OCI-LY7 (cell line): ENCODE results near the gene FBXO2. TPM values are rescaled to one million over a fixed set of nuclear protein-coding genes. Genes with fewer than 3 reads are reported as not detected.

Experiments used
- BruUV-seq: library from RNA; stranded (reverse); fragments of 400-500 nt; replicated peaks from 2 replicates; lab custom pipeline; 2021; lab: Mats Ljungman, UMichigan
- CTCF ChIA-PET: fragments of 300-600 bp; sonication (Branson Sonifier 250); formaldehyde crosslinking; loops from one replicate; lab custom pipeline; 2022; ENCODE audit warnings: antibody characterized with exemption; ENCODE audit not compliant: unreplicated experiment; lab: Charles Lee
- POLR2A ChIA-PET: fragments of 300-600 bp; sonication (Branson Sonifier 250); formaldehyde crosslinking; loops from one replicate; lab custom pipeline; 2022; ENCODE audit warnings: antibody characterized with exemption; lab: Charles Lee
- DNase-seq: peaks from one replicate; pipeline ENCODE4 v3.0.0-alpha.2; 2015; ENCODE audit warnings: low spot score
- H2AFZ ChIP-seq: fragments of 200-600 bp; sonication (generic), shearing (Covaris generic); 2 replicates; pipeline ENCODE4 v1.6.1; 2014; ENCODE audit warnings: mild to moderate bottlenecking, antibody characterized with exemption, low read length, moderate library complexity
- H3K27ac ChIP-seq: fragments of 200-600 bp; sonication (generic); 2 replicates; pipeline ENCODE4 v1.5.1; 2014; ENCODE audit warnings: mixed run types, low read depth, mild to moderate bottlenecking, moderate library complexity, low read length, inconsistent platforms; ENCODE audit not compliant: poor library complexity, severe bottlenecking
- H3K36me3 ChIP-seq: fragments of 200-600 bp; sonication (generic); 2 replicates; pipeline ENCODE4 v1.6.1; 2014; ENCODE audit warnings: mild to moderate bottlenecking, antibody characterized with exemption, low read length, moderate library complexity, mixed read lengths; ENCODE audit not compliant: insufficient read depth
- H3K4me1 ChIP-seq: fragments of 200-600 bp; sonication (generic); 2 replicates; pipeline ENCODE4 v1.5.1; 2014; ENCODE audit warnings: mild to moderate bottlenecking, low read length; ENCODE audit not compliant: insufficient read depth, poor library complexity, severe bottlenecking
- H3K4me2 ChIP-seq: fragments of 200-600 bp; sonication (generic); 2 replicates; pipeline ENCODE4 v1.6.1; 2014; ENCODE audit warnings: mild to moderate bottlenecking, low read length
- H3K4me3 ChIP-seq: fragments of 200-600 bp; sonication (generic); 2 replicates; pipeline ENCODE4 v1.5.1; 2014; ENCODE audit warnings: mild to moderate bottlenecking, low read depth, low read length; ENCODE audit not compliant: poor library complexity, severe bottlenecking
- H3K79me2 ChIP-seq: fragments of 200-600 bp; sonication (generic); 2 replicates; pipeline ENCODE4 v1.6.1; 2016; ENCODE audit warnings: low read depth, mild to moderate bottlenecking, low read length, moderate library complexity, mixed read lengths; ENCODE audit not compliant: insufficient read depth
- H3K9me2 ChIP-seq: fragments of 200-600 bp; sonication (generic); 2 replicates; pipeline ENCODE4 v1.6.1; 2016; ENCODE audit warnings: mild to moderate bottlenecking, low read length, mixed read lengths; ENCODE audit not compliant: insufficient read depth
- H3K9me3 ChIP-seq: fragments of 200-600 bp; sonication (generic); 2 replicates; pipeline ENCODE4 v1.6.1; 2014; ENCODE audit warnings: mild to moderate bottlenecking, mixed run types, low read length, mixed read lengths
- H4K20me1 ChIP-seq: fragments of 200-600 bp; sonication (generic); 2 replicates; pipeline ENCODE4 v1.6.1; 2014; ENCODE audit warnings: mild to moderate bottlenecking, antibody characterized with exemption, low read length, moderate library complexity, mixed read lengths; ENCODE audit not compliant: insufficient read depth
- CTCF ChIP-seq: fragments of 200-600 bp; sonication (generic); conservative IDR thresholded peaks from 2 replicates; pipeline ENCODE4 v1.5.1; 2014; ENCODE audit warnings: mild to moderate bottlenecking, antibody characterized with exemption, low read length, moderate library complexity, mixed read lengths
- EZH2phosphoT487 ChIP-seq: fragments of 200-600 bp; sonication (generic); IDR thresholded peaks from 2 replicates; pipeline ENCODE4 v1.6.1; 2018; ENCODE audit warnings: low read depth, borderline replicate concordance, mild to moderate bottlenecking, mixed run types, antibody characterized with exemption, low read length, moderate library complexity, mixed read lengths
- intact Hi-C: fragments of 100-400 bp; cut with micrococcal nuclease; formaldehyde crosslinking; loops from one replicate; pipeline ENCODE4 v1.10.0; 2022; ENCODE audit not compliant: unreplicated experiment
- total RNA-seq, 2 experiments: library from RNA; depleted of rRNA in 1 of 2; stranded (reverse); fragments of >200 nt in 1 of 2; shearing (Covaris generic) in 1 of 2; gene quantifications; 2 replicates each; pipeline ENCODE4 v1.2.3, GENCODE V29; 2014 to 2022

The FBXO2 gene
- total RNA-seq, 2 experiments from 2014 or later = 2.7 to 6.1 TPM

- Histone ChIP-seq H3K27ac (no peak overlapping the region), H3K4me3 (no peak overlapping the region), H3K79me2 (no peaks in the 10 kb centered on the region), H4K20me1 (no peaks in the 10 kb centered on the region), H3K36me3 (no peaks in the 10 kb centered on the region), H3K9me2 (no peaks in the 10 kb centered on the region), H3K4me2 (no peak overlapping the region), H3K9me3 (no peaks in the 10 kb centered on the region), H3K4me1 (peaks cover 20% of the 10 kb centered on the region), H2AFZ (no peak overlapping the region)
- TF ChIP-seq CTCF = no peak
- TF ChIP-seq EZH2phosphoT487 = no peak
- ChIA-PET POLR2A (interaction anchor here (0.5 to 0.6 kb wide), 2 partner anchors 256 to 382 kb away, joined by 3 read pairs; no protein-coding TSS in a partner anchor), CTCF (no interaction called here)
- DNase-seq = no peak
- BruUV-seq = no TSS peak
- intact Hi-C loops = loop anchor here (10.0 kb wide), 1 partner anchor 83 kb away; no protein-coding TSS in a partner anchor
These were observed 6.2 kb downstream of the FBXO2 start for GRCh38 chr1:11648039-11648438.

DNA sequence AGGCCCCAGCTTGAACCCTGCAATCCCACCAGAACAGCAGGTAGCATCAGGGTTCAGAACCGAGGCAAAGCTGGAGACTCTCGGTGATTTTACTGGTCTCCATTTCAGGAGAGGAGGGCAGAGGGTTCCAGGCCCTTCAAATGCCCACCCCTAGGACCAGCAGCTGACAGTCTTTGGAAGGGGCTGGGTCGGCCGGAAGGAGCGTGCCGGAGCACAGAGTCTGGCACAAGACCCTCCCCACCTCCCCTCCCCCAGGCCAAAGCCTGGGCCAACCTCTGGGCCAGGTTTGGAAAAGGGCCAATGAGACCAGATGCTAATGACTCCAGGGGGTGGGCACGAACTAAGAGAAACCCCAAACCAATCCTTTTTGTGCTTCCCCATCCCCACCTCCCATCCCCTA, 6.9 kb downstream of the FBXO2 start:
- Histone ChIP-seq H3K9me2 (no peaks in the 10 kb centered on the region), H3K79me2 (no peaks in the 10 kb centered on the region), H3K9me3 (no peaks in the 10 kb centered on the region), H2AFZ (no peak overlapping the region), H4K20me1 (no peaks in the 10 kb centered on the region), H3K4me2 (no peak overlapping the region), H3K4me1 (peaks cover 20% of the 10 kb centered on the region), H3K4me3 (no peak overlapping the region), H3K27ac (no peak overlapping the region), H3K36me3 (no peaks in the 10 kb centered on the region)
- CTCF ChIA-PET = no interaction called here
- TF ChIP-seq CTCF (no peak), EZH2phosphoT487 (no peak)
- POLR2A ChIA-PET = no interaction called here
- DNase-seq = no peak
- intact Hi-C loops = loop anchor here (10.0 kb wide), 1 partner anchor 83 kb away; no protein-coding TSS in a partner anchor
- BruUV-seq = no TSS peak

DNA sequence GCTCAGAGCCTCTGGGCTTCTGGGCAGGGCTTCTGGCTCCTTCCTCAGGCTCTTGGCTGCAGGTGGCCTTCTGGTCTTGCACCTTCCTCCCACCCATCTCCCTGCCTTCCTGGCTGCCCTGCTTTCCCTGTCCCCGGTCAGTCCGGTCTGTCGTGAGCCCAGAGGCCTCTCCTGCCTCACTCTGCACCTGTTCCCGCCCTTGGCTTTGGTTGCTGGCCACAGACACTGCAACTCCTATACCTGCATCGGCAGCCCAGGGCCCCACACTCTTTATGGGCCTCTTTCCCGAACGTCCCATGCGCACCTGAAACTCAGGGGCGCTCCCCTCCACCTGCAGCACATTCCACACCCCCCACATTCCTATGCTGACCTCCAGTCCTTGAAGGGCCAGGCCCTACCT, 7.9 kb downstream of the FBXO2 start:
- TF ChIP-seq CTCF (no peak), EZH2phosphoT487 (no peak)
- no peak for DNase-seq
- Histone ChIP-seq H3K9me3 (no peaks in the 10 kb centered on the region), H3K4me1 (peaks cover 20% of the 10 kb centered on the region), H3K79me2 (no peaks in the 10 kb centered on the region), H3K27ac (no peak overlapping the region), H3K4me3 (no peak overlapping the region), H2AFZ (no peak overlapping the region), H3K9me2 (no peaks in the 10 kb centered on the region), H3K36me3 (no peaks in the 10 kb centered on the region), H3K4me2 (no peak overlapping the region), H4K20me1 (no peaks in the 10 kb centered on the region)
- no TSS peak for BruUV-seq
- POLR2A ChIA-PET = no interaction called here
- CTCF ChIA-PET = no interaction called here
- intact Hi-C loops = loop anchor here (10.0 kb wide), 1 partner anchor 82 kb away; no protein-coding TSS in a partner anchor
